Osteoblast (primary cell): Measurements from ENCODE around the gene POLG2. TPM values are rescaled to one million over a fixed set of nuclear protein-coding genes. Genes with fewer than 3 reads are reported as not detected.

Source experiments
- DNase-seq: peaks from one replicate; pipeline ENCODE4 v3.0.0; 2011; ENCODE audit warnings: low spot score, mixed read lengths; ENCODE audit not compliant: insufficient read length; ENCODE audit errors: missing footprints
- H2AFZ ChIP-seq: 2 replicates; pipeline ENCODE4 v1.6.0; 2011; ENCODE audit warnings: mild to moderate bottlenecking, low read length
- H3K27ac ChIP-seq: 2 replicates; pipeline ENCODE4 v1.5.1; 2011; ENCODE audit warnings: mild to moderate bottlenecking, low read depth, low read length, moderate library complexity
- H3K27me3 ChIP-seq: 2 replicates; pipeline ENCODE4 v1.6.0; 2012; ENCODE audit warnings: mild to moderate bottlenecking, control low read depth, inconsistent platforms, low read length, moderate library complexity; ENCODE audit not compliant: insufficient read depth
- H3K36me3 ChIP-seq: 2 replicates; pipeline ENCODE4 v1.5.1; 2011; ENCODE audit warnings: mild to moderate bottlenecking, low read length, control low read depth, moderate library complexity; ENCODE audit not compliant: insufficient read depth
- H3K4me1 ChIP-seq: 2 replicates; pipeline ENCODE4 v1.5.1; 2011; ENCODE audit warnings: mild to moderate bottlenecking, low read length, control low read depth, moderate library complexity; ENCODE audit not compliant: insufficient read depth
- H3K4me2 ChIP-seq: 2 replicates; pipeline ENCODE4 v1.6.0; 2011; ENCODE audit warnings: mild to moderate bottlenecking, low read length; ENCODE audit not compliant: insufficient read depth
- H3K4me3 ChIP-seq: fragments of 200-600 bp; sonication (generic); 3 replicates; pipeline ENCODE4 v1.5.1; 2012; ENCODE audit warnings: mild to moderate bottlenecking, low read length, inconsistent platforms; ENCODE audit not compliant: insufficient read depth
- H3K79me2 ChIP-seq: 2 replicates; pipeline ENCODE4 v1.6.0; 2012; ENCODE audit warnings: mild to moderate bottlenecking, low read length, control low read depth, inconsistent platforms; ENCODE audit not compliant: insufficient read depth
- H3K9me3 ChIP-seq: 2 replicates; pipeline ENCODE4 v1.5.1; 2011; ENCODE audit warnings: low read depth, low read length, control low read depth
- H4K20me1 ChIP-seq: 2 replicates; pipeline ENCODE4 v1.6.0; 2012; ENCODE audit warnings: mild to moderate bottlenecking, low read length, control low read depth; ENCODE audit not compliant: insufficient read depth
- CTCF ChIP-seq: IDR thresholded peaks from 2 replicates; pipeline ENCODE4 v1.5.1; 2011; ENCODE audit warnings: mild to moderate bottlenecking, low read depth, low read length, moderate library complexity; ENCODE audit errors: extremely low read depth
- total RNA-seq: library from RNA; depleted of rRNA; stranded (reverse); fragments of >200 nt; gene quantifications from 2 replicates; pipeline ENCODE4 v1.2.3, GENCODE V29; 2012

The POLG2 gene
- total RNA-seq, 1 donor = 7.2 TPM

- Histone ChIP-seq H3K36me3 (peaks cover 42% of the 10 kb centered on the region), H4K20me1 (no peaks in the 10 kb centered on the region), H3K27ac (no peak overlapping the region), H3K4me3 (no peak overlapping the region), H3K4me1 (no peaks in the 10 kb centered on the region), H3K9me3 (no peaks in the 10 kb centered on the region), H2AFZ (no peak overlapping the region), H3K79me2 (no peaks in the 10 kb centered on the region), H3K4me2 (no peak overlapping the region), H3K27me3 (no peaks in the 10 kb centered on the region)
- no peak for DNase-seq
- TF ChIP-seq CTCF = no peak
These were observed 12.5 kb downstream of the POLG2 start for GRCh38 chr17:64484380-64484779.

GRCh38 chr17:64480951-64481350 lies 15.9 kb downstream of the POLG2 start:
- no peaks in the 10 kb centered on the region for H3K9me3 ChIP-seq
- no peak for DNase-seq
- H3K4me2 ChIP-seq = no peak overlapping the region
- H3K79me2 ChIP-seq = no peaks in the 10 kb centered on the region
- no peak overlapping the region for H3K4me3 ChIP-seq
- no peak overlapping the region for H2AFZ ChIP-seq
- H3K36me3 ChIP-seq = peaks cover 34% of the 10 kb centered on the region
- TF ChIP-seq CTCF = no peak
- H3K4me1 ChIP-seq = no peaks in the 10 kb centered on the region
- no peaks in the 10 kb centered on the region for H4K20me1 ChIP-seq
- no peak overlapping the region for H3K27ac ChIP-seq
- H3K27me3 ChIP-seq = no peaks in the 10 kb centered on the region

- DNase-seq = no peak
- no peak overlapping the region for H2AFZ ChIP-seq
- TF ChIP-seq CTCF = no peak
These were observed 19.0 kb downstream of the POLG2 start for GRCh38 chr17:64477849-64478248.

GRCh38 chr17:64472564-64472963 lies 24.3 kb downstream of the POLG2 start:
- Histone ChIP-seq H3K27me3 (no peaks in the 10 kb centered on the region), H2AFZ (no peak overlapping the region), H3K9me3 (no peaks in the 10 kb centered on the region), H3K4me1 (no peaks in the 10 kb centered on the region), H3K79me2 (no peaks in the 10 kb centered on the region), H3K4me2 (no peak overlapping the region), H4K20me1 (no peaks in the 10 kb centered on the region), H3K27ac (no peak overlapping the region), H3K4me3 (no peak overlapping the region), H3K36me3 (peaks cover 5% of the 10 kb centered on the region)
- DNase-seq = peak; percentile 38
- no peak for TF ChIP-seq CTCF

More at GRCh38 chr17:64477849-64478248, 19.0 kb downstream of the POLG2 start:
- Histone ChIP-seq H3K4me2 (no peak overlapping the region), H3K36me3 (peaks cover 14% of the 10 kb centered on the region), H3K9me3 (no peaks in the 10 kb centered on the region), H3K27me3 (no peaks in the 10 kb centered on the region), H3K27ac (no peak overlapping the region), H4K20me1 (no peaks in the 10 kb centered on the region), H3K4me3 (no peak overlapping the region), H3K79me2 (no peaks in the 10 kb centered on the region), H3K4me1 (no peaks in the 10 kb centered on the region)
